K562 (cell line): ENCODE data around the gene NCOR2. TPM values are rescaled to one million over a fixed set of nuclear protein-coding genes. Genes with fewer than 3 reads are reported as not detected.

Source experiments
- CREB1 ChIP-seq, 2 experiments: sonication (generic) in 1 of 2; formaldehyde crosslinking in 1 of 2; IDR thresholded peaks; 2 replicates each; pipeline versions ENCODE4 v1.6.1 to v1.8.0; 2012 to 2022; ENCODE audit warnings: inconsistent platforms in 1 of 2, mild to moderate bottlenecking in 1 of 2, missing genetic modification reagents in 1 of 2, moderate library complexity in 1 of 2
- DNMT1 ChIP-seq: fragments of 450-650 bp; IDR thresholded peaks from 2 replicates; pipeline ENCODE4 v1.6.1; 2016; ENCODE audit warnings: antibody characterized with exemption, mild to moderate bottlenecking
- ETV6 ChIP-seq, 3 experiments: fragments of 150-350 bp in 1 of 3; sonication (generic) in 1 of 3; formaldehyde crosslinking in 1 of 3; IDR thresholded peaks; 2 replicates each; pipeline versions ENCODE4 v1.6.1 to v1.8.0; 2014 to 2022; ENCODE audit warnings: borderline replicate concordance in 2 of 3, low read depth in 2 of 3, antibody characterized with exemption in 1 of 3, low read length in 1 of 3, mild to moderate bottlenecking in 1 of 3, missing genetic modification reagents in 1 of 3
- FOSL1 ChIP-seq: fragments of 200-800 bp; sonication (Bioruptor generic); conservative IDR thresholded peaks from 2 replicates; pipeline ENCODE4 v1.6.1; 2016; ENCODE audit warnings: missing genetic modification characterization, missing compliant biosample characterization
- FOXK2 ChIP-seq, 2 experiments: fragments of 450-650 bp; IDR thresholded peaks in 1 of 2; conservative IDR thresholded peaks in 1 of 2; 2 replicates each; pipeline ENCODE4 v1.6.1; 2016; ENCODE audit warnings: low read depth in 2 of 2, mild to moderate bottlenecking in 1 of 2
- GATAD2B ChIP-seq: fragments of 450-650 bp; IDR thresholded peaks from 2 replicates; pipeline ENCODE4 v1.6.1; 2017; ENCODE audit warnings: mild to moderate bottlenecking, borderline replicate concordance
- MYBL2 ChIP-seq, 2 experiments: fragments of 450-650 bp in 1 of 2; sonication (generic) in 1 of 2; formaldehyde crosslinking in 1 of 2; IDR thresholded peaks; 2 replicates each; pipeline versions ENCODE4 v1.6.1 to v1.8.1; 2017 to 2022; ENCODE audit warnings: borderline replicate concordance in 1 of 2, inconsistent platforms in 1 of 2, low read depth in 1 of 2, mild to moderate bottlenecking in 1 of 2, missing genetic modification reagents in 1 of 2, moderate library complexity in 1 of 2
- NFRKB ChIP-seq: fragments of 450-650 bp; IDR thresholded peaks from 2 replicates; pipeline ENCODE4 v1.6.1; 2016; ENCODE audit warnings: low read depth
- RFX1 ChIP-seq: fragments of 450-650 bp; IDR thresholded peaks from 2 replicates; pipeline ENCODE4 v1.6.1; 2016; ENCODE audit warnings: mild to moderate bottlenecking, moderate library complexity
- SPI1 ChIP-seq: IDR thresholded peaks from 2 replicates; pipeline ENCODE4 v1.6.1; 2011; ENCODE audit warnings: low read depth, low read length, control low read depth, borderline replicate concordance
- SRSF9 ChIP-seq: fragments of 200-400 bp; formaldehyde crosslinking; IDR thresholded peaks from 2 replicates; pipeline ENCODE4 v1.6.1; 2017; ENCODE audit warnings: low read depth, low read length, borderline replicate concordance
- ZZZ3 ChIP-seq: fragments of 450-650 bp; IDR thresholded peaks from 2 replicates; pipeline ENCODE4 v1.6.1; 2016; ENCODE audit warnings: antibody characterized with exemption, mild to moderate bottlenecking, moderate library complexity
- polyA plus RNA-seq, 8 experiments: library from polyadenylated mRNA; depleted of rRNA in 4 of 8; stranded (reverse) in 5 of 8; unstranded in 3 of 8; fragments of >200 nt; fragmentation: Nextera tagmentation in 2 of 8; fragmentation: Illumina TruSeq in 1 of 8; extraction: Ambion mirVana in 2 of 8; extraction: Trizol in 1 of 8; gene quantifications; 2 replicates each; pipeline versions ENCODE4 v1.2.1 to v1.2.3, GENCODE V29; 2011 to 2014; ENCODE audit warnings: inconsistent platforms in 1 of 8, missing spikeins in 1 of 8
- total RNA-seq, 7 experiments: library from RNA; depleted of rRNA in 6 of 7; stranded (reverse); fragments of >200 nt in 6 of 7; fragmentation: Illumina TruSeq in 2 of 7; extraction: Trizol in 2 of 7; gene quantifications; 2 replicates each; pipeline versions ENCODE4 v1.2.1 to v1.2.3, GENCODE V29; 2011 to 2021; ENCODE audit warnings: low replicate concordance in 1 of 7
- TF ChIP-seq, protein P1 (sequence below): fragments of 200-600 bp; sonication (generic); IDR thresholded peaks from one replicate; pipeline ENCODE4 v1.6.1; 2012; ENCODE audit warnings: mild to moderate bottlenecking, low read depth, low read length, inconsistent platforms
- TF ChIP-seq, protein P2 (sequence below), 2 experiments: fragments of 450-650 bp in 1 of 2; sonication (generic) in 1 of 2; formaldehyde crosslinking in 1 of 2; IDR thresholded peaks in 1 of 2; conservative IDR thresholded peaks in 1 of 2; 2 replicates each; pipeline versions ENCODE4 v1.6.1 to v1.8.1; 2016 to 2023; ENCODE audit warnings: mild to moderate bottlenecking in 2 of 2, moderate library complexity in 2 of 2, inconsistent platforms in 1 of 2, missing genetic modification reagents in 1 of 2

NCOR2 gene
- total and polyA plus RNA-seq, 9 of the 15 experiments (the other 6 are each of a cell fraction or from before 2014, with no cell fraction given), result 0.18 to 126 (median 8.4) TPM

DNA sequence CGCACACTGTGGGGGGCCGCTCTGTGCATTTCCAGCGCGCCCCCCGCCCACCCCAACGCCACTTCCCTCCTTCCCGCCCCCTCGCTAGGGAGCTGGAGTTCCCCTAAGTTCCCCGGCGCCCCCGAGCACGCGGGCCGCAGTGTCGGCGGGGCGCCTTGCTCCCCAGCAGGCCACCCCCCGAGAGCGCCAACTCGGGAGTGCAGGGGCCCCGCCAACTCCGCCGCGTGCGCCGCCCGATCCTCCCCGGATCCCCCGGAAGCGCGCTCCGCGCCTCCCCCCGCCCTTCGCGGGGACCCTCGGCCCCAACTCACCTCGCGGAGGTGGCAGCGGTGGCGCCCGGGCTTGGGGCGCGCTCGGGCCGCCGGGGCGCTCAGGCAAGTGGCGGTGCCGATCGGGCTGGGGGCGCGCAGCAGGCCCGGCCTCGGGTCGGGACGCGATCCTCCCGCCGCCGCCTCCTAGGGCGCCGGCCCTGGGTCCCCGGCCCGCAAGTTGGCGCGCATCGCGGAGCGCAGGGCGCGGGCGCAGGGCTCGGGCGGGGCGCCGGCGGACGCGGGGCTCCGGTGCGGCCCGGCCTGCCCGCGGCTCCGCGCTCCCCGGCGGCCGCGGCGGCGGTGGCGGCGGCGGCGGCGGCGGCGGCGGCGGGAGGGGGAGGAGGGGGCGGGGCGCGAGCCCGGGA is at the start of gene NCOR2 (continued):
- TF ChIP-seq, protein P1, sequence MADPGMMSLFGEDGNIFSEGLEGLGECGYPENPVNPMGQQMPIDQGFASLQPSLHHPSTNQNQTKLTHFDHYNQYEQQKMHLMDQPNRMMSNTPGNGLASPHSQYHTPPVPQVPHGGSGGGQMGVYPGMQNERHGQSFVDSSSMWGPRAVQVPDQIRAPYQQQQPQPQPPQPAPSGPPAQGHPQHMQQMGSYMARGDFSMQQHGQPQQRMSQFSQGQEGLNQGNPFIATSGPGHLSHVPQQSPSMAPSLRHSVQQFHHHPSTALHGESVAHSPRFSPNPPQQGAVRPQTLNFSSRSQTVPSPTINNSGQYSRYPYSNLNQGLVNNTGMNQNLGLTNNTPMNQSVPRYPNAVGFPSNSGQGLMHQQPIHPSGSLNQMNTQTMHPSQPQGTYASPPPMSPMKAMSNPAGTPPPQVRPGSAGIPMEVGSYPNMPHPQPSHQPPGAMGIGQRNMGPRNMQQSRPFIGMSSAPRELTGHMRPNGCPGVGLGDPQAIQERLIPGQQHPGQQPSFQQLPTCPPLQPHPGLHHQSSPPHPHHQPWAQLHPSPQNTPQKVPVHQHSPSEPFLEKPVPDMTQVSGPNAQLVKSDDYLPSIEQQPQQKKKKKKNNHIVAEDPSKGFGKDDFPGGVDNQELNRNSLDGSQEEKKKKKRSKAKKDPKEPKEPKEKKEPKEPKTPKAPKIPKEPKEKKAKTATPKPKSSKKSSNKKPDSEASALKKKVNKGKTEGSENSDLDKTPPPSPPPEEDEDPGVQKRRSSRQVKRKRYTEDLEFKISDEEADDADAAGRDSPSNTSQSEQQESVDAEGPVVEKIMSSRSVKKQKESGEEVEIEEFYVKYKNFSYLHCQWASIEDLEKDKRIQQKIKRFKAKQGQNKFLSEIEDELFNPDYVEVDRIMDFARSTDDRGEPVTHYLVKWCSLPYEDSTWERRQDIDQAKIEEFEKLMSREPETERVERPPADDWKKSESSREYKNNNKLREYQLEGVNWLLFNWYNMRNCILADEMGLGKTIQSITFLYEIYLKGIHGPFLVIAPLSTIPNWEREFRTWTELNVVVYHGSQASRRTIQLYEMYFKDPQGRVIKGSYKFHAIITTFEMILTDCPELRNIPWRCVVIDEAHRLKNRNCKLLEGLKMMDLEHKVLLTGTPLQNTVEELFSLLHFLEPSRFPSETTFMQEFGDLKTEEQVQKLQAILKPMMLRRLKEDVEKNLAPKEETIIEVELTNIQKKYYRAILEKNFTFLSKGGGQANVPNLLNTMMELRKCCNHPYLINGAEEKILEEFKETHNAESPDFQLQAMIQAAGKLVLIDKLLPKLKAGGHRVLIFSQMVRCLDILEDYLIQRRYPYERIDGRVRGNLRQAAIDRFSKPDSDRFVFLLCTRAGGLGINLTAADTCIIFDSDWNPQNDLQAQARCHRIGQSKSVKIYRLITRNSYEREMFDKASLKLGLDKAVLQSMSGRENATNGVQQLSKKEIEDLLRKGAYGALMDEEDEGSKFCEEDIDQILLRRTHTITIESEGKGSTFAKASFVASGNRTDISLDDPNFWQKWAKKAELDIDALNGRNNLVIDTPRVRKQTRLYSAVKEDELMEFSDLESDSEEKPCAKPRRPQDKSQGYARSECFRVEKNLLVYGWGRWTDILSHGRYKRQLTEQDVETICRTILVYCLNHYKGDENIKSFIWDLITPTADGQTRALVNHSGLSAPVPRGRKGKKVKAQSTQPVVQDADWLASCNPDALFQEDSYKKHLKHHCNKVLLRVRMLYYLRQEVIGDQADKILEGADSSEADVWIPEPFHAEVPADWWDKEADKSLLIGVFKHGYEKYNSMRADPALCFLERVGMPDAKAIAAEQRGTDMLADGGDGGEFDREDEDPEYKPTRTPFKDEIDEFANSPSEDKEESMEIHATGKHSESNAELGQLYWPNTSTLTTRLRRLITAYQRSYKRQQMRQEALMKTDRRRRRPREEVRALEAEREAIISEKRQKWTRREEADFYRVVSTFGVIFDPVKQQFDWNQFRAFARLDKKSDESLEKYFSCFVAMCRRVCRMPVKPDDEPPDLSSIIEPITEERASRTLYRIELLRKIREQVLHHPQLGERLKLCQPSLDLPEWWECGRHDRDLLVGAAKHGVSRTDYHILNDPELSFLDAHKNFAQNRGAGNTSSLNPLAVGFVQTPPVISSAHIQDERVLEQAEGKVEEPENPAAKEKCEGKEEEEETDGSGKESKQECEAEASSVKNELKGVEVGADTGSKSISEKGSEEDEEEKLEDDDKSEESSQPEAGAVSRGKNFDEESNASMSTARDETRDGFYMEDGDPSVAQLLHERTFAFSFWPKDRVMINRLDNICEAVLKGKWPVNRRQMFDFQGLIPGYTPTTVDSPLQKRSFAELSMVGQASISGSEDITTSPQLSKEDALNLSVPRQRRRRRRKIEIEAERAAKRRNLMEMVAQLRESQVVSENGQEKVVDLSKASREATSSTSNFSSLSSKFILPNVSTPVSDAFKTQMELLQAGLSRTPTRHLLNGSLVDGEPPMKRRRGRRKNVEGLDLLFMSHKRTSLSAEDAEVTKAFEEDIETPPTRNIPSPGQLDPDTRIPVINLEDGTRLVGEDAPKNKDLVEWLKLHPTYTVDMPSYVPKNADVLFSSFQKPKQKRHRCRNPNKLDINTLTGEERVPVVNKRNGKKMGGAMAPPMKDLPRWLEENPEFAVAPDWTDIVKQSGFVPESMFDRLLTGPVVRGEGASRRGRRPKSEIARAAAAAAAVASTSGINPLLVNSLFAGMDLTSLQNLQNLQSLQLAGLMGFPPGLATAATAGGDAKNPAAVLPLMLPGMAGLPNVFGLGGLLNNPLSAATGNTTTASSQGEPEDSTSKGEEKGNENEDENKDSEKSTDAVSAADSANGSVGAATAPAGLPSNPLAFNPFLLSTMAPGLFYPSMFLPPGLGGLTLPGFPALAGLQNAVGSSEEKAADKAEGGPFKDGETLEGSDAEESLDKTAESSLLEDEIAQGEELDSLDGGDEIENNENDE, result no peak
- TF ChIP-seq CREB1 (IDR thresholded peaks at IDR 0.05), result no peak
- TF ChIP-seq CREB1 (CRISPR knock-in tag; IDR thresholded peaks at IDR 0.05), result no peak
- TF ChIP-seq SPI1, result no peak
- no peak for TF ChIP-seq RFX1
- no peak for TF ChIP-seq SRSF9
- TF ChIP-seq ZZZ3, result no peak
- no peak for TF ChIP-seq FOXK2 (conservative IDR thresholded peaks at IDR 0.05 in 1 of 2, IDR thresholded peaks at IDR 0.05 in 1 of 2; ENCODE audit: low read depth in 2 of 2)
- TF ChIP-seq NFRKB, result no peak
- 0 out of 2 replicates have a peak, but pooled peaks have one; percentile 24 for TF ChIP-seq FOSL1
- TF ChIP-seq DNMT1, result no peak
- TF ChIP-seq GATAD2B, result 0 out of 2 replicates have a peak, but pooled peaks have one; percentile 32
- no peak for TF ChIP-seq ETV6 (IDR thresholded peaks at IDR 0.05; ENCODE audit: borderline replicate concordance in 1 of 2, low read depth in 2 of 2, low read length in 1 of 2)
- TF ChIP-seq ETV6 (CRISPR knock-in tag; IDR thresholded peaks at IDR 0.05; ENCODE audit: borderline replicate concordance), result no peak
- TF ChIP-seq, protein P2, sequence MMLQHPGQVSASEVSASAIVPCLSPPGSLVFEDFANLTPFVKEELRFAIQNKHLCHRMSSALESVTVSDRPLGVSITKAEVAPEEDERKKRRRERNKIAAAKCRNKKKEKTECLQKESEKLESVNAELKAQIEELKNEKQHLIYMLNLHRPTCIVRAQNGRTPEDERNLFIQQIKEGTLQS (IDR thresholded peaks at IDR 0.05), result no peak
- TF ChIP-seq, protein P2 (CRISPR knock-in tag; conservative IDR thresholded peaks at IDR 0.05), result no peak
- no peak for TF ChIP-seq MYBL2 (IDR thresholded peaks at IDR 0.05; ENCODE audit: low read depth)
- no peak for TF ChIP-seq MYBL2 (CRISPR knock-in tag; IDR thresholded peaks at IDR 0.05; ENCODE audit: borderline replicate concordance)
